ENCODE measurements around the gene ATXN7L3B.

Gene ATXN7L3B

DNA sequence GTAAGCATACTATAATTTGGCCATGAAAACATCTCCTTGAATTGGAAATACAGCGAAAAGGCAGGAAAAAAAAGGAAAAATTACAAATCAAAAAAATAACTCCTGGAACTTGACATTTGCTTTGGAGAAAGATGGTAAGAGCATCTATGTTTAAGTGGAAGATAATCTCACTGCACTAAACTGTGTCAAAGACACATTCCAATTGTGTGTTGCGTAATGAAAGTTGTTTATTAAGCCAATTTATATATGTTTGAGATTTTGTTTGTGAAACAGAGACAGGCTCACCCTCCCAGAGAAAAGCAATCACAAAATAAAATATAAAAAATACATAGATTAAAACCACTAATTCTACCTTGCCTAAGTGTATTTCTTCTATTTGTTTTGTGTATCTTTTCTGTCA, 11.1 kb upstream of the ATXN7L3B start:
- Histone ChIP-seq H4K20me1 (ENCODE audit: low read depth, low read length) (no peaks in the 10 kb centered on the region; the same call in 1 of the 2 replicates), H3K36me3 (ENCODE audit: low read length) (no peaks in the 10 kb centered on the region), H3F3A (ENCODE audit: insufficient read depth) (no peaks in the 10 kb centered on the region), H3K79me2 (ENCODE audit: insufficient read depth, low read length) (no peaks in the 10 kb centered on the region), H3K4me2 (ENCODE audit: low read depth, low read length, poor library complexity, severe bottlenecking) (no peak overlapping the region), H3K9me2 (replicated peaks; ENCODE audit: insufficient read depth, low read length) (no peaks in the 10 kb centered on the region), H3K4me3 (ENCODE audit: insufficient read depth, low read length, poor library complexity, severe bottlenecking) (no peak overlapping the region), H2AFZ (ENCODE audit: low read depth, low read length, severe bottlenecking) (no peak overlapping the region), H3K27ac (ENCODE audit: low read depth, low read length) (no peak overlapping the region), H3K9me3 (ENCODE audit: insufficient read depth, low read length) (no peaks in the 10 kb centered on the region), H3K27me3 (ENCODE audit: low read length) (no peaks in the 10 kb centered on the region), H3K9ac (ENCODE audit: low read length) (no peak overlapping the region)
- TF ChIP-seq EZH2phosphoT487 (conservative IDR thresholded peaks at IDR 0.05; ENCODE audit: low read length) = no peak
- TF ChIP-seq, protein P1, sequence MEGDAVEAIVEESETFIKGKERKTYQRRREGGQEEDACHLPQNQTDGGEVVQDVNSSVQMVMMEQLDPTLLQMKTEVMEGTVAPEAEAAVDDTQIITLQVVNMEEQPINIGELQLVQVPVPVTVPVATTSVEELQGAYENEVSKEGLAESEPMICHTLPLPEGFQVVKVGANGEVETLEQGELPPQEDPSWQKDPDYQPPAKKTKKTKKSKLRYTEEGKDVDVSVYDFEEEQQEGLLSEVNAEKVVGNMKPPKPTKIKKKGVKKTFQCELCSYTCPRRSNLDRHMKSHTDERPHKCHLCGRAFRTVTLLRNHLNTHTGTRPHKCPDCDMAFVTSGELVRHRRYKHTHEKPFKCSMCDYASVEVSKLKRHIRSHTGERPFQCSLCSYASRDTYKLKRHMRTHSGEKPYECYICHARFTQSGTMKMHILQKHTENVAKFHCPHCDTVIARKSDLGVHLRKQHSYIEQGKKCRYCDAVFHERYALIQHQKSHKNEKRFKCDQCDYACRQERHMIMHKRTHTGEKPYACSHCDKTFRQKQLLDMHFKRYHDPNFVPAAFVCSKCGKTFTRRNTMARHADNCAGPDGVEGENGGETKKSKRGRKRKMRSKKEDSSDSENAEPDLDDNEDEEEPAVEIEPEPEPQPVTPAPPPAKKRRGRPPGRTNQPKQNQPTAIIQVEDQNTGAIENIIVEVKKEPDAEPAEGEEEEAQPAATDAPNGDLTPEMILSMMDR (IDR thresholded peaks at IDR 0.05; ENCODE audit: insufficient read depth, low read length, poor library complexity, severe bottlenecking) = no peak

DNA sequence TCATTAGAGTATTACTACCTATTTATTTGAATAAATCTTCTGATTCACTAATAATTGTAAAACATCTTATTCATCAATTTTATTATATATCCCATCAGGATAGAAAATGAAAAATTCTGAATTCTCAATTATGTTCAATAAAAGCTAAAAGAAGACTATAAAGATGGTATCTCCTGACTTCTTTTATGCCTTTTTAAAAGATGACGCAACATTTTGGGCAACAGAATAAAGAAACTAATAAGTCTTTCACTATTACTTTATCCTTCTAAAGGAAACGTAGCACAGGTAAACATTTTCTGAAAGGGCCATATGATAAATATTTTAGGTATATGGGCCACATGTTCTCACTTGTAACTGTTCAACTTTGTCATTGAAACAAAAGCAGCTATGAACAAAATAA, 10.1 kb upstream of the ATXN7L3B start:
- H3K27me3 ChIP-seq (ENCODE audit: low read length) = no peaks in the 10 kb centered on the region
- no peak overlapping the region for H3K9ac ChIP-seq (ENCODE audit: low read length)
- no peaks in the 10 kb centered on the region for H3K9me3 ChIP-seq (ENCODE audit: insufficient read depth, low read length)
- TF ChIP-seq, protein P1 (IDR thresholded peaks at IDR 0.05; ENCODE audit: insufficient read depth, low read length, poor library complexity, severe bottlenecking) = no peak
- no peak for TF ChIP-seq EZH2phosphoT487 (conservative IDR thresholded peaks at IDR 0.05; ENCODE audit: low read length)
- no peaks in the 10 kb centered on the region for H3K79me2 ChIP-seq (ENCODE audit: insufficient read depth, low read length)
- no peaks in the 10 kb centered on the region for H3K36me3 ChIP-seq (ENCODE audit: low read length)
- no peaks in the 10 kb centered on the region for H3K9me2 ChIP-seq (replicated peaks; ENCODE audit: insufficient read depth, low read length)
- no peak overlapping the region for H2AFZ ChIP-seq (ENCODE audit: low read depth, low read length, severe bottlenecking)
- H3K27ac ChIP-seq (ENCODE audit: low read depth, low read length) = no peak overlapping the region
- H4K20me1 ChIP-seq (ENCODE audit: low read depth, low read length) = no peaks in the 10 kb centered on the region; the same call in 1 of the 2 replicates
- no peak overlapping the region for H3K4me3 ChIP-seq (ENCODE audit: insufficient read depth, low read length, poor library complexity, severe bottlenecking)
- no peaks in the 10 kb centered on the region for H3F3A ChIP-seq (ENCODE audit: insufficient read depth)
- no peak overlapping the region for H3K4me2 ChIP-seq (ENCODE audit: low read depth, low read length, poor library complexity, severe bottlenecking)

DNA sequence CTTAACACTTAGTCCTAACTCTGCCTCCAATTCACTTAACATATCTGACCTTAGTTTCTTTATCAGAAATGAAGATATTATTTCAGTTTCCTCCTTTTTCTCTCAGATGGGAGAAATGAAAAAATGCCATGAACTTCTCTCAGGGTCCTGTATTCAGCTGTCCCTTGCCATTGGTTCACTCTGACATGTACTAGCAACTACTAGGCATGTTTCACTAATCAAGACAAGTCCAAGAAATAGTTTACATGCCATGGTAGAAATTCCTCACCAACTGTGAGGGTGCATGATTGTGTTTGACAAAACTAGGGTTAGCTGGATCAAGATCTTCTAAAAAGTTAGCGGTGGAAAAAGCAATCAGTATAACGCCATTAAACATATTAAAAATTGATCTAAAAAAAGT, 7.0 kb upstream of the ATXN7L3B start:
- no peaks in the 10 kb centered on the region for H3K9me2 ChIP-seq (replicated peaks; ENCODE audit: insufficient read depth, low read length)
- TF ChIP-seq EZH2phosphoT487 (conservative IDR thresholded peaks at IDR 0.05; ENCODE audit: low read length) = no peak
- TF ChIP-seq, protein P1 (IDR thresholded peaks at IDR 0.05; ENCODE audit: insufficient read depth, low read length, poor library complexity, severe bottlenecking) = no peak
- no peak overlapping the region for H3K9ac ChIP-seq (ENCODE audit: low read length)
- no peaks in the 10 kb centered on the region for H3F3A ChIP-seq (ENCODE audit: insufficient read depth)
- no peaks in the 10 kb centered on the region for H3K36me3 ChIP-seq (ENCODE audit: low read length)
- no peaks in the 10 kb centered on the region; the same call in 1 of the 2 replicates for H4K20me1 ChIP-seq (ENCODE audit: low read depth, low read length)
- H3K27ac ChIP-seq (ENCODE audit: low read depth, low read length) = no peak overlapping the region
- H3K79me2 ChIP-seq (ENCODE audit: insufficient read depth, low read length) = no peaks in the 10 kb centered on the region
- no peaks in the 10 kb centered on the region for H3K27me3 ChIP-seq (ENCODE audit: low read length)
- H3K4me2 ChIP-seq (ENCODE audit: low read depth, low read length, poor library complexity, severe bottlenecking) = no peak overlapping the region
- no peak overlapping the region for H2AFZ ChIP-seq (ENCODE audit: low read depth, low read length, severe bottlenecking)
- no peak overlapping the region for H3K4me3 ChIP-seq (ENCODE audit: insufficient read depth, low read length, poor library complexity, severe bottlenecking)
- peaks cover 4% of the 10 kb centered on the region; the same call in 1 of the 2 replicates for H3K9me3 ChIP-seq (ENCODE audit: insufficient read depth, low read length)

All from SU-DHL-6 (cell line).